B cell (primary cell): ENCODE data around the gene NR2E1. TPM values are rescaled to one million over a fixed set of nuclear protein-coding genes. Genes with fewer than 3 reads are reported as not detected.
A peak's percentile ranks its signal among the peaks of the same experiment; 100 is the strongest.

Experiments
- ATAC-seq: fragments of 200-7000 bp; cut with Tn5 transposase; one replicate; pipeline ENCODE4 v1.10.0; 2021; ENCODE audit warnings: low read depth, mild to moderate bottlenecking, moderate number of reproducible peaks, moderate library complexity
- CTCF ChIA-PET: fragments of 350-600 bp; sonication (Branson Sonifier 250); formaldehyde crosslinking; loops from one replicate; lab custom pipeline; 2021; ENCODE audit warnings: antibody characterized with exemption, inconsistent platforms; lab: Charles Lee
- POLR2A ChIA-PET: fragments of 350-600 bp; sonication (Branson Sonifier 250); formaldehyde crosslinking; loops from one replicate; lab custom pipeline; 2021; ENCODE audit warnings: antibody characterized with exemption; lab: Charles Lee
- DNase-seq: peaks from one replicate; pipeline ENCODE4 v3.0.0; 2013
- H2AFZ ChIP-seq: 2 replicates; pipeline ENCODE4 v1.6.1; 2012; ENCODE audit warnings: mild to moderate bottlenecking, low read depth, low read length; ENCODE audit not compliant: insufficient read depth, poor library complexity, severe bottlenecking
- H3K27ac ChIP-seq, 2 donors: 1 replicate in 1 of 2; 2 replicates in 1 of 2; pipeline ENCODE4 v1.5.1; 2012 to 2013; ENCODE audit warnings: low read length in 2 of 2, mild to moderate bottlenecking in 2 of 2, moderate library complexity in 1 of 2
- H3K27me3 ChIP-seq, 4 experiments: fragments of 200-600 bp in 1 of 4; sonication (generic) in 1 of 4; replicated peaks in 1 of 4; 1 replicate in 2 of 4; 2 replicates in 2 of 4; pipeline versions ENCODE4 v1.6.1 to v1.7.0; 2013 to 2016; ENCODE audit warnings: low read length in 3 of 4, mild to moderate bottlenecking in 2 of 4, mixed read lengths in 1 of 4, moderate library complexity in 1 of 4; ENCODE audit not compliant: insufficient read depth in 4 of 4, control insufficient read depth in 3 of 4; ENCODE audit errors: control extremely low read depth in 1 of 4
- H3K36me3 ChIP-seq, 2 experiments: replicated peaks in 1 of 2; 1 replicate in 1 of 2; 2 replicates in 1 of 2; pipeline versions ENCODE4 v1.6.1 to v1.7.1; 2013; ENCODE audit warnings: low read length in 1 of 2; ENCODE audit not compliant: insufficient read depth in 2 of 2, control insufficient read depth in 1 of 2; ENCODE audit errors: control extremely low read depth in 1 of 2, extremely low read depth in 1 of 2
- H3K4me1 ChIP-seq, 2 donors: fragments of 200-600 bp in 1 of 2; sonication (generic) in 1 of 2; 1 replicate in 1 of 2; 2 replicates in 1 of 2; pipeline versions ENCODE4 v1.5.1 to v1.6.1; 2013 to 2017; ENCODE audit warnings: low read length in 2 of 2; ENCODE audit not compliant: control insufficient read depth in 2 of 2, insufficient read depth in 2 of 2
- H3K4me2 ChIP-seq: replicated peaks from 2 replicates; pipeline ENCODE3; 2012; ENCODE audit warnings: mild to moderate bottlenecking, low read depth, low read length; ENCODE audit not compliant: poor library complexity, severe bottlenecking
- H3K4me3 ChIP-seq, 5 experiments: fragments of 200-600 bp in 1 of 5; sonication (generic) in 1 of 5; 1 replicate in 3 of 5; 2 replicates in 2 of 5; pipeline versions ENCODE4 v1.5.1 to v1.7.0; 2011 to 2016; ENCODE audit warnings: low read length in 4 of 5, mild to moderate bottlenecking in 4 of 5, low read depth in 2 of 5, control low read depth in 1 of 5, moderate library complexity in 1 of 5; ENCODE audit not compliant: insufficient read depth in 1 of 5; ENCODE audit errors: control extremely low read depth in 1 of 5, extremely low read depth in 1 of 5
- H3K79me2 ChIP-seq: fragments of 200-600 bp; sonication (generic); one replicate; pipeline ENCODE4 v1.6.0; 2016; ENCODE audit warnings: low read length; ENCODE audit not compliant: control insufficient read depth, insufficient read depth
- H3K9ac ChIP-seq: fragments of 200-600 bp; sonication (generic); 2 replicates; pipeline ENCODE4 v1.6.1; 2017; ENCODE audit warnings: mild to moderate bottlenecking, low read length, moderate library complexity
- H3K9me3 ChIP-seq, 3 donors: one replicate each; pipeline versions ENCODE4 v1.6.1 to v1.7.1; 2013; ENCODE audit warnings: low read length in 2 of 3; ENCODE audit not compliant: control insufficient read depth in 2 of 3, insufficient read depth in 1 of 3; ENCODE audit errors: control extremely low read depth in 1 of 3
- H4K20me1 ChIP-seq: 2 replicates; pipeline ENCODE4 v1.6.0; 2012; ENCODE audit warnings: mild to moderate bottlenecking, low read length; ENCODE audit not compliant: insufficient read depth, control insufficient read depth, poor library complexity, severe bottlenecking
- H3K27ac Mint-ChIP-seq: one replicate; pipeline ENCODE4 v1.8.0; 2021; ENCODE audit warnings: mixed read lengths
- H3K27me3 Mint-ChIP-seq: one replicate; pipeline ENCODE4 v1.8.0; 2021; ENCODE audit warnings: mixed read lengths
- H3K4me1 Mint-ChIP-seq: one replicate; pipeline ENCODE4 v1.8.0; 2021; ENCODE audit warnings: mixed read lengths
- H3K4me3 Mint-ChIP-seq: one replicate; pipeline ENCODE4 v1.8.0; 2021; ENCODE audit warnings: mixed read lengths
- H3K9me3 Mint-ChIP-seq: one replicate; pipeline ENCODE4 v1.8.0; 2022; ENCODE audit warnings: mixed read lengths; ENCODE audit not compliant: insufficient read depth
- CTCF ChIP-seq: fragments of 200-600 bp; IDR thresholded peaks from one replicate; pipeline ENCODE4 v1.8.0; 2022; ENCODE audit warnings: antibody characterized with exemption, mild to moderate bottlenecking
- EZH2 ChIP-seq: IDR thresholded peaks from 2 replicates; pipeline ENCODE4 v1.6.1; 2012; ENCODE audit warnings: borderline replicate concordance, low read depth, mild to moderate bottlenecking, moderate library complexity, low read length; ENCODE audit not compliant: insufficient read depth, poor library complexity, severe bottlenecking
- WGBS: methylation state at CpG from one replicate; pipeline ENCODE4 v1.1.5; 2013; ENCODE audit warnings: missing lambda C conversion rate; ENCODE audit not compliant: insufficient coverage; 5-methylcytosine and 5-hydroxymethylcytosine counted together
- intact Hi-C: fragments of 100-400 bp; cut with micrococcal nuclease; formaldehyde crosslinking; loops from one replicate; pipeline ENCODE4 v1.10.0; 2022
- polyA plus RNA-seq: library from polyadenylated mRNA; depleted of rRNA; stranded (reverse); fragments of >200 nt; gene quantifications from 2 replicates; pipeline ENCODE4 v1.2.3, GENCODE V29; 2012
- total RNA-seq, 2 donors: library from RNA; stranded (reverse); fragments of 120-200 nt in 1 of 2; gene quantifications; 1 replicate in 1 of 2; 2 replicates in 1 of 2; pipeline versions ENCODE4 v1.2.3 to v1.2.4, GENCODE V29; 2013 to 2022

The NR2E1 gene
- total and polyA plus RNA-seq, 2 donors (not counting 1 experiment from before 2014, with no cell fraction given): not detected

- Mint-ChIP-seq H3K4me3 (peak overlapping the region; percentile 81), H3K27ac (no peak overlapping the region), H3K9me3 (no peaks in the 10 kb centered on the region), H3K27me3 (peaks cover 87% of the 10 kb centered on the region), H3K4me1 (peaks cover 16% of the 10 kb centered on the region)
- 8% methylated on average over 36 of the region's 38 CpGs for WGBS
- H3K79me2 ChIP-seq: no peaks in the 10 kb centered on the region
- no peak for DNase-seq
- TF ChIP-seq EZH2 (peak; percentile 73), CTCF (no peak)
- H3K36me3 ChIP-seq: no peaks in the 10 kb centered on the region
- H3K27me3 ChIP-seq: peaks cover 0 to 82% (median 76%) of the 10 kb centered on the region in 4 experiments
- no peak for ATAC-seq
- peak overlapping the region; percentile 48 for H3K9ac ChIP-seq
- H3K27ac ChIP-seq: no peak overlapping the region
- peaks cover 0 to 19% (median 4%) of the 10 kb centered on the region in 3 donors for H3K9me3 ChIP-seq
- ChIA-PET POLR2A (interaction anchor here (1.5 kb wide), 1 partner anchor 11 kb away, joined by 4 read pairs; no protein-coding TSS in a partner anchor), CTCF (interaction anchor here (1.4 kb wide), 1 partner anchor 335 kb away, joined by 5 read pairs; no protein-coding TSS in a partner anchor)
- intact Hi-C loops: loop anchor here (2.0 kb wide), 3 partner anchors 15 to 39 kb away; no protein-coding TSS in a partner anchor
- no peaks in the 10 kb centered on the region for H4K20me1 ChIP-seq
- H2AFZ ChIP-seq: peak overlapping the region; percentile 45
- H3K4me2 ChIP-seq: peak overlapping the region; percentile 76
- peak overlapping the region in 3 of 5 experiments; percentile 29 to 47 (median 37) for H3K4me3 ChIP-seq
- H3K4me1 ChIP-seq: peaks cover 18 to 24% of the 10 kb centered on the region in 2 donors
Measured at GRCh38 chr6:108157981-108158525, 7.8 kb upstream of the NR2E1 start.

- Histone ChIP-seq H3K4me1 (peaks cover 36 to 43% of the 10 kb centered on the region in 2 donors), H3K9ac (no peak overlapping the region), H3K36me3 (no peaks in the 10 kb centered on the region), H3K4me3 (no peak overlapping the region), H3K4me2 (no peak overlapping the region), H3K27ac (no peak overlapping the region), H3K79me2 (no peaks in the 10 kb centered on the region), H3K9me3 (peaks cover 4 to 38% (median 13%) of the 10 kb centered on the region in 3 donors), H4K20me1 (no peaks in the 10 kb centered on the region), H2AFZ (no peak overlapping the region), H3K27me3 (peaks cover 0 to 92% (median 88%) of the 10 kb centered on the region in 4 experiments)
- DNase-seq: no peak
- intact Hi-C loops: loop anchor here (2.0 to 10.0 kb wide), 3 partner anchors 13 to 1045 kb away; partner anchors contain the start of gene BEND3
- 0% methylated on average over 2 of the region's 5 CpGs for WGBS
- CTCF ChIA-PET: interaction anchor here (1.3 to 1.8 kb wide), 3 partner anchors 8 to 28 kb away, joined by 3 to 6 read pairs (median 3); no protein-coding TSS in a partner anchor
- H3K27ac Mint-ChIP-seq: no peak overlapping the region
- no peaks in the 10 kb centered on the region for H3K9me3 Mint-ChIP-seq
- POLR2A ChIA-PET: no interaction called here
- ATAC-seq: no peak
- peaks cover 86% of the 10 kb centered on the region for H3K27me3 Mint-ChIP-seq
- H3K4me1 Mint-ChIP-seq: peaks cover 26% of the 10 kb centered on the region
- H3K4me3 Mint-ChIP-seq: no peak overlapping the region
- TF ChIP-seq CTCF (no peak), EZH2 (no peak)
Measured at GRCh38 chr6:108159981-108160380, 5.8 kb upstream of the NR2E1 start.
